NCI-H2171 (cell line): ENCODE measurements around the gene GORASP2.

Experiments used
- DNase-seq: peaks from one replicate; lab custom pipeline; 2025; lab: John Stamatoyannopoulos, UW

The GORASP2 gene

DNA sequence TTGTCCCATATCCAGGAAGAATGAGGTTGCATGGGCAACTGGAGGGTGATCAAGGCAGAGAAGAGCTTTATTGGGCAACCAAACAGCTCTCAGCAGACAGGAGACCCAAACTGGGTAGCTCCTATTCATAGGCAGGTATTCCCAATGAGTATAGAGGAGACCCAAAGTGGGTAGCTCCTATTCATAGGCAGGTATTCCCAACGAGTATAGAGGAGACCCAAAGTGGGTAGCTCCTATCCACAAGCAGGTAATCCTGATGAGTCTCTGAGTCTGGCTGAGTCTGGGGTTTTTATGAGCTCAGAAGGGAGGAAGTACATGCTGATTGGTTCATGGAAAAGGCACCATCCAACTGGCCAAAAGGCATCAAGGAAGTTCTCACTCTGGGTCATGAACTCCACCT lies 5.3 kb upstream of the GORASP2 start:
- no peak for DNase-seq

DNA sequence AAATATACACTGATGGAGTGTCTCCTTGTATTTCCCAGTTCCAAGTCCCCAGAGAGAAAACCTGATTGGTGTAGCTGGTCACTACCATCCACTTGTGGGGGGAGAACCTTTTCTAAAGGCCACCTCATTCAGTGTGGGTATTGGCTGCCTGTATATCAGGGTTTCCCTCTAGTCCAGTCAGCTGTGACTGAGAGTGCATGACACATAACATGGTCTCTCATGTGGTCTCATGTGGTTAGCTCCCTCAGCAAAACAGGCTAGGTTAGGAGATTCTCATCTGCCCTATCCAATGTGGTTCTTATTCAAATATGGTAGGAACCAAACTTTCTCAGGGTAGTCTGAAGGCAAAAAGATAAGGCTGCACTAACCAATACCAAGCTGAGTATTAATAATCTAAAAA lies 4.1 kb upstream of the GORASP2 start:
- DNase-seq: no peak

DNA sequence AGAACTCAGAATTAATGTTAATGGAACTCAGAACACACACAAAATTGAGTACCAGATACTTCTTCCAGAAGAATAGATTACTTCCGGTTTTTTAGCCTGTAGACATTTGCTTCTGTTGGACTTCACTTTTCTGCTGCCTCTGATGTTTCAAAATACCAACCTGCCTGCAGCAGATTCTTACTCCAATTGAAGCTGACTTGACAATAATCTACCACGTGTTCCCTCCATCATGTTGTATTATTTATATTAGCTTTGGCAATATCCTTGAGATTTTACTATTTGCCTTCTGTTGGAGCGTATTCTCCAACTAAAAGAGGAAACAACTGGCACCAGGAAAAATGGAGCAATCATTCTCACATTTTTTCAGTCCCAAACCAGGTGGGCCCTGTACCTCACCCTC lies 3.1 kb upstream of the GORASP2 start:
- DNase-seq: no peak

DNA sequence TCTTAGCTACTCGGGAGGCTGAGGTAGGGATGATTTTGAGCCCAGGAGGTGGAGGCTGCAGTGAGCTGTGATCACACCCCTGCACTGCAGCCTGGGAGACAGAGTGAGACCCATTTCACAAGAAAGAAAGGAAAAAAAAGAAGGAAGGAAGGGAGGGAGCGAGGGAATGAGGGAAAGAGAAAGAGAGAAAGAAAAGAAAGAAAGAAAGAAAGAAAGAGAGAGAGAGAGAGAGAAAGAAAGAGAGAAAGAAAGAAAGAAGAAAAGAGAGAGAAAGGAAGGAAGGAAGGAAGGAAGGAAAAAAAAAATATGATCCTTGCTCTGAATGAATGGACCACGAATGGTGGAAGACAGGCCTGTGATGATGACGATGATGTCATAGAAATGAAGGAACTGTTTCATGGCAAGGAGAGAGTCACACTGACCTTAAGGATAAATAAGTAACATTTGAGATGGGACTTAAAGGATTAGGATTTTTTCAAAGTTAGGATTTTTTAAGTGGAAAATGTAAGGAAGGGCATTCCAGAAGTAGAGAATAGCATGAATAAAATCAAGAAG lies 2.2 kb upstream of the GORASP2 start:
- no peak for DNase-seq

DNA sequence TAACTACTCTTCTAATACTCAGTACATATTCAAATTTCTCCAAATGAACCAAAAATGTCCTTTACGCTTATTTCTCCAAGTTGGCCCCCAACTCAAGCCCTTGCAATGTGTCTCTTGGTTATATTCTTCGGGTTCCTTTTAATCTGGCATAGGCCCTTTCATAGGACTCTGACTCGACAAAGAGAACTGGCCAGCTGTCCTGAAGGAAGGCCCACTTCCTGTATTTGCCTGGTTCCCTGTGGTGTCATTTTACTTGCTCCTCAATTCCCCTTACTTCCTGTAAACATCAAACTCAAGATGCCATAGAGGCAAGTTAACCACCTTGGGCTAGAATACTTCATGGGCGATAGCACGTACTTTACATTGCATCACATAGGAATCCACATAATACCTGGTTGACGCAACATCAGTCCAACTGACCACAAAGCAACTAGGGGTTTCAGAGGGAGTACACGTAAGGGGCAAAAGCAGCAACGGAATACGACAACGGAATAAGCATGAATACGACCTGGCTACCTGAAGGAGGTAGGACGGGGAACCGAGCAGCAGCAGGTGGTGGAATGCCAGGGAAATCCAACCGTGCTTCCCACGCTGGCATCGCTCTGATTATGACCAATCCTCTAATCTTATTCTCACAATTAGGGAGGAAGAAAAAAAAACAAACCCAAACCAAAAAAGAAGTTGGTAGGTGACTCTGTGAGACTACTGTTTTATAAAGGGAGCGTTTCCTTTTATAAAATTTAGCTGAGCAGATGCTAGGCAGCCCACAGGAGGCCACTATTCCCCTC lies 823 bp upstream of the GORASP2 start:
- no peak for DNase-seq

DNA sequence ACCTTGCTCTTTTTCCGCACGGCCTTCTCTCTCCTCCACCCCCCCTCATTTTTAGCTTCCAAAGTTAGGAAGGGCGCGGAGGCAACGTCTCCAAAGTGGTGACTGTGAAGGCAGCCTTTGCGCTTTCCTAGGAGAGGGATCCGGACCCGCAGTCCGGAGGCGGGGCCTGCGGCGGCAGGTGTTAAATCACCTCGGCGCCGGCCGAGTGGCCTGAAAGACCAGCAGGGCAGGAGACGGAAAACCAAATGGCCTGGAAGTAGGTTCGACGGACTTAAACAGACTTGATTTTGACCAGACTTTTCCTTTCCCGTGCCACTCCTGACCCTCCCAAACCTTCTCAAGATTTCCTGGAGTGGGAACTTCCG lies 615 bp downstream of the GORASP2 start:
- DNase-seq: peak; percentile 7

DNA sequence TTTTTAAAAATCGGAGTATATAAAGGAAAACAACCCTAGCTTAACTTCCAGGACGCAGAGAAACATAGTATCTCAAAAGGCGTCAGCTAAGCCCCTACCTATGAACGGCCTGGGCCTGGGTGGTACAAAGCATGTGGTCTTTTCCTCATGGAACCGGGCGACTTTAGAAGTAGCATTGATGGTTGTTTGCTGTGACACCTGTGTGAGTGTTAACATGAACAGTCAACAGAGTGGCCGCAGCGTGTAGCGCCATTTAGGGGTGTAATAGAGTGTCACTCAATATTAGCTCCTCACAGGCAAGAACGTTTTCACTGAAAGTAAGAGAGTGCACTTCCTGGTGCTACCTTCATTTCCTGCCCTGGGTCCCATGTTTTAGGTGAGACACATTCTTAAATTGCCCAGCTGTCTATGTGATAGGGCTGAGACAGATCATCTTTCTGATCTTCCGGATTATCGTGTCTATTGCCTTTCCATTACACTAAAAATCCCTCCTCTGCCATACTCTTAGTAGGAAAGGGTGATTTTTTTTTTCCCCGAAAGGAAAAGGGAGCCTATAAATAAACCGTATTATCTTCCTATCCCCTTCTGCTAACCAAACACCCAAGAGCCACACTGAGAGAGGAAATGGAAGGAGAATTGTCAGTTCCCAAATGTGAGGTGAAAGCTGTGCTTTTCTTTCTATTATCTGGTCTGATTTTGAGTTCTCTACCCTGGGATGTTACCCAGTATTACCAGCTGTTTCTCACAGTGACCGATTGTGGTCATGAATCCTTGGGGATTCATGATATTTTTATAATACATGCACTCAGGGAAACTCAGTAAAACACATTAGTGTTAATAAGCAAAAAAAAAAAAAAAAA lies 1.3 kb downstream of the GORASP2 start:
- peak; percentile 73 for DNase-seq

DNA sequence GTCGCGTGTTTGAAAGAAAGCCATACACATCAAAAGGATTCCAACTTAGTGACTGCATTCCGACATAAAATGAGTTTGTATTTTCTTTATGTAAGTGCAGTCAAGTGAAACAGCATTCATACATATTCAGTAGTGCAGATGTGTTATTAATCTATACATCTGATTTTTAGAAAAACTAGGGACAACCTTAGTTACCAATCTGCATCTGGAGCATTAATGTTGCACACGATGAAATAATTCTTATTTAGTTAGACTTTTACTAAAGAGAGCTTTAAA lies 1.9 kb downstream of the GORASP2 start:
- no peak for DNase-seq

DNA sequence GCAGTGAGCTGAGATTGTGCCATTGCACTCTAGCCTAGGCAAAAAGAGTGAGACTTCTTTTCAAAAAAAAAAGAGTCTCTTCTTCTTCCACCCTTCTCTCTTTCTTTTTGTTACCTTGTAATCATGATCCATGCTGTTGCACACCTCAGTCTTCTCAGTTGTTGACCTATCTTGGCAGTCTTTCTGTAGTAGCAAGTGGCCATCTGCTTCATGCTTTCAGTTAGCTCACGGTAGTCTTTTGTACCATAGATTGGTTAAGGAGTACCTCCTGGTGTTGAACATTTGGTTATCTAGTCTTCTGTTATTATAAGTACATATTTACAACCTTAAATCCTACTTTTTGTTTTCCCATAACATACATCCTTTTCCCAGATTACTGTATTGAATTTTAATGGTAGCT lies 3.1 kb downstream of the GORASP2 start:
- DNase-seq: no peak

DNA sequence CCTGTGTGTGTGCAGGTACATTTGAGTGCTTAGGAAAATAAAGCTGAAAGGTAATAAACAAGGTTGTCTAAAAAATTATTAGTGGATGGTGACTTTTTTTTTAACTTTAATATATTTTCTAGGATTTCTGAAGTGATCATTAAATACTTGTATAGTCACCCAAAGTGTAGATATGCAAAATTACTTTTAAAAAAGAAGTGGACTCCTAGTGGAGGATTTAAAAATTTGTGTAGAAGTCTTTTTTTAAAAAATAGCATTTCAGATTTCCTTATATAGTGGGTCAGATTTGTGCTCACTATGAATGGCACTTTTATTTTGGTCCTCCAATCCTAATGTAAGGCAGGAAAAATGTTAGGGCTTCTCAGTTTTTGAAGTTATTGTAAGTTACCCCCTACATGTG lies 3.9 kb downstream of the GORASP2 start:
- no peak for DNase-seq

DNA sequence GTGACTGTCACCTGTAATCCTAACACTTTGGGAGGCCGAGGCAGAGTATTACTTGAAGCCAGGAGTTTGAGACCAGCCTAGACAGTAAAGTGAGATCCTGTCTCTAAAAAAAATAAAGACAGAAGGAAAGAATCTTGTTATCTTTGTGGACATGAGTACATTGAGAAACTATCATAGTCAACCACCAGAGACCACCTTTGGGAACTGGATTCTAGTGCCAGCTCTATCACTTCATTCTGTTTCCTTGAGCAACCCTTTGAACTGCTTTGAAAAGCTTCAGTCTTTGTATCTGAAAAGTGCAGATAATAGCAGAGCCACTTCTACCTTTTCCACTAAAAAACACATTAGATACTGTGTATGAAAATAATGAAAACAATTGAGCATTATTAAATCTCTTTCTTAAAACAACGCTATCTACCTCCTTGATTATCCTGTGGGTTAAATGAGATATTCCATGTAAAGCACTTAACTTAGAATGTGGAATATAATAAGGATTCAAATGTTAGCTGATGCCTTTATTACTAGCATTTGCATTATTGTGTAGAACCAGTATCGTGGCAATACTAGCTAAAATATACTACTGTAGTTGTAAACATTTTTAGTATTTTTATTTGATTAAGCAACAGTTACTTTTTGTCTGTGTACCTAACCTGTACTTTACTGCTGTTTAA lies 8.8 kb downstream of the GORASP2 start:
- DNase-seq: no peak

DNA sequence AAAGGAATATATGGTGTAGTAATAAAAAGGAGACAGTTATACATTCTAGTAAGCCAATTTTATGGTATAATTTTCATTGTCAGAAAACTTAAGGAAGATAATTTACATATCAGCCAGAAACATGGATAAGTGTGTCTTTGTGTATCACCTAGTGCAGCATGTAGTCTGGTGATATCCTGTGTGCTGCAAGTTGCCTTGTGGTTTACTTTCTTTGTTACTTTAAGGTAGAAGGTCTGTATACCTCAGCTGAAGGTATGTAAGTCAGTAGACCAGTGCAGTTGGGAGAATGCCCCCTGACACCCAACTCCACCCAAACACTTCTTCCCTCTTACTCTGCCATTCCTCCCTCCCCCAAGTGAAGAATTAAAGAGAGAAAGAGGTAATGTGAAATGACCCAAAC lies 11.0 kb downstream of the GORASP2 start:
- DNase-seq: no peak

DNA sequence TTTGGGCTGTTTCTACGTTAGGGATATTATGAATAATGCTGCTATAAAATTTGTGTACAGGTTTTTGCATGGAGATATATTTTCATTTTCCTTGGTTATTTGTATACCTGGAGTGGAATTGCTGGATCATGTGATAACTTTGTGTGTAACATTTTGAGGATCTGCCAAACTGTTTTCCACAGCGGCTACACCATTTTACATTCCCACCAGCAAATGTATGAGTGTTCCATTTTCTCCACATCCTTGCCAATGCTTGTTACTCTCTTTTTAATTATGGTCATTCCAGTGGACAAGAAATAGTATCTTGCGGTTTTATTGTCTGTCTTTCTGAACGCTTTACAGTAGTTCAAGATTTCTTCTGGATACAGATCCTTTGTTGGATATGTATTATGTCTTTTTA lies 13.6 kb downstream of the GORASP2 start:
- no peak for DNase-seq

DNA sequence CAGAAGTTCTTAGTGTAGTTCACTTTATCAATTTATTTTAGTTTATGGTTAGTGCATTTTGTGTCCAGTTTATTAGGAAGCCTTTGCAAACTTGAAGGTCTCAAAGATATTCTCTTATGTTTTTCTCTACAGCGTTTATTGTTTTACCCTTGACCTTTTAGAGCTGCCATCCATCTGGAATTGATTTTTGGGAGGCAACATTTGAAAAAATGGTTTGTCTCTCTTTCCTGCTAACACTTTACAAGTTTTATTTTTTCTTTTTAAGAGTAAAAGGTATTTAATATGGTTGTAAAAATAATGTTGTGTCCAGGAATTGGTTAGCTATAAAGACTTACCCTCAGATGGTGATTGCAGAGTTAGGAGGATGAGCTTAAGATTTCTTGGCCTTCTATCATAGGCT lies 14.0 kb downstream of the GORASP2 start:
- DNase-seq: no peak

DNA sequence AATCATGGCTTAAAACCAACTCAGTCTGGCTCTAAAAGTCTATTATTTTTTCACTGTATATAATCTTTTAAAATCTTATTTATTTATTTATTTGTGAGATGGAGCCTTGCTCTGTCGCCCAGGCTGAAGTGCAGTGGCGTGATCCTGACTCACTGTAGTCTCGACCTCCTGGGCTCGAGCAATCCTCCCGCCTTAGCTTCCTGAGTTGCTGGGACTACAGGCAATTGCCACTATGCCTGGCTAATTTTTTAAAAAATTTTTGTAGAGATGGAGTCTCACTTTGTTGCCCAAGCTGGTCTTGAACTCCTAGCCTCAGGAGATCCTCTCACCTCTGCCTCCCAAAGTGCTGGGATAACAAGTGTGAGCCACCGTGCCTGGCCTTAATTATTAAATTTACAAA lies 14.5 kb downstream of the GORASP2 start:
- no peak for DNase-seq

DNA sequence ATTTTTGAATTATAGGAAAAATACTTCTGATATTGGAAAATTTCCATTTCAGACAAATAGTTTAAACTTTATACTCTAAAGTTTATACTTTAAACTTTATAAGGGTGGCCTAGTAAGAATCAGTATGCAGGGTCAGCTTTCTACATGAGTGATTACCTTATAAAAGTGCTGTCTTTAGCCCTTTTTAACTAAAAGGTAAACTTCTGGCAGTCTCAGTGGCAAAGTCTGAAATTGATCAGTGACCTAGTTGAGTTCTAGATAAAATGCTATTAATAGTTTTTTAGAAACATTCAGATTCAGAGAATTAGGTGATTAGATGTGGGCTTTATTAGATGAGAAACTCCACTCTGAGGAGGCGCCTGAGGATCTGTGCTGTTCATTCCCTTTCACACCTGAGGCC lies 15.5 kb downstream of the GORASP2 start:
- DNase-seq: no peak

DNA sequence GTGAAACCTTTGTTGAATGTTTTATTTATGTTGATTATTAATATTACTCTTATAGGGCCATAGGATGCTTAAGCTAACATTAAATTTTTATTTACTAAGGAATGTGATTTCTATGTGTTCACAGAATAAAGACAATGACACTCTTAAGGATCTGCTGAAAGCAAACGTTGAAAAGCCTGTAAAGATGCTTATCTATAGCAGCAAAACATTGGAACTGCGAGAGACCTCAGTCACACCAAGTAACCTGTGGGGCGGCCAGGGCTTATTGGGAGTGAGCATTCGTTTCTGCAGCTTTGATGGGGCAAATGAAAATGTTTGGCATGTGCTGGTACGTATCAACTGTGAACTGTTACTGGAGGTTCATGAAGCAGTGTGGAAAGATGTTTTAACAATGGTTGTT lies 20.4 kb downstream of the GORASP2 start:
- no peak for DNase-seq

DNA sequence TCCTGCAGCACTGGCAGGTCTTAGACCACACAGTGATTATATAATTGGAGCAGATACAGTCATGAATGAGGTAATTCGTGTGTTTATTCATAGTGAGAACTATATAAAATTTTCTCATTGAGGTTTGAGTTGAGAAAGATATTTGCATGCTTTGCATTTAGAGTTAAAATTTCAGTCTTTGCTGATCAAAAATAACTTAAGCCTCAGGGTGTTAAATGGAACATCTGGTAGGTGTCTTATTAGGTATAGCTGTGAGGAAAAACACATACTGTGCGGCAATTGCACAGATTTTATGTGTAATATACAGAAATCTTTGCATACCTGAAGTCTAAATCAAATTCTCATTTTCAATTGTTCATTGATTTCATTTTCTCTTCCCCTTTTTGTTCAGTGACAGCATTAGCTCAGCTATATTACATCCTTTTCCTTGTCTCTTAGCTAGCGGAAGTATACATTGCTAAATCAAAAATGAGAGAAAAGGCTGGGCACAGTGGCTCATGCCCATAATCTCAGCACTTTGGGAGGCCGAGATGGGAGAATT lies 21.2 kb downstream of the GORASP2 start:
- no peak for DNase-seq

DNA sequence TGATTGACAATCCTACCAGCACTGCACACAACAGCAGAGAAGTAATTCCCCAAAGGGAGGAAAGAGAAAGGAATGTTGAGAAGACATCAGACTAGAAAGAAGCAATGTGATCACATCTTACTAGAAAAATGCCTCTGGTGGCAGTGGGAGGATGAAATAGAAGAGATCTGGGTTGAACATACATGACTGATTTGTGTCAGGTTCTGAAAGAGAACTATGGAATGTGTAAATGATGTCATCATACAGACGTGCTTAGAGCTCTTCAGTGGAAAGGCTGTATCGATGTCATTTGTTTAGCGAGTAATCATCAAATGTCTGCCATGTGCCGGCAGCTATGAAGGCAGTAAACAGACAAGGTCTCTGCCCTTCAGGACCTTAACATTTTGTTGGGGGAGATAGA lies 24.9 kb downstream of the GORASP2 start:
- no peak for DNase-seq

DNA sequence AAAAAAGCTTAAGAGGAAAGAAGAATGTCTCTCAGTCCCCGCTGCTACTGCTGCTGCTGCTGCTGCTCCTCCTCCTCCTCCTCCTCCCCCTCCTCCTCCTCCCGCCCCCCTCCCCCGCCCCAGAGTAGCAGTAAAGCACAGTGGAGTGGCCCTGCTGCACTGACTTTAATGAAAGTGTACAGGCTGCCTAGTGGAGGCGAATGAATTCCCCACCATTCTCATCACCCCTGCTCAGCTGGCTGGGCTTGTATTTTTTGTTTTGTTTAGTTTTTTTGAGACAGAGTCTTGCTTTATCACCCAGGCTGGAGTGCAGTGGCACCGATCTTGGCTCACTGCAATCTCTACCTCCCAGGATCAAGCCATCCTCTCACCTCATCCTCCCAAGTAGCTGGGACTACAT lies 34.3 kb downstream of the GORASP2 start:
- DNase-seq: no peak

DNA sequence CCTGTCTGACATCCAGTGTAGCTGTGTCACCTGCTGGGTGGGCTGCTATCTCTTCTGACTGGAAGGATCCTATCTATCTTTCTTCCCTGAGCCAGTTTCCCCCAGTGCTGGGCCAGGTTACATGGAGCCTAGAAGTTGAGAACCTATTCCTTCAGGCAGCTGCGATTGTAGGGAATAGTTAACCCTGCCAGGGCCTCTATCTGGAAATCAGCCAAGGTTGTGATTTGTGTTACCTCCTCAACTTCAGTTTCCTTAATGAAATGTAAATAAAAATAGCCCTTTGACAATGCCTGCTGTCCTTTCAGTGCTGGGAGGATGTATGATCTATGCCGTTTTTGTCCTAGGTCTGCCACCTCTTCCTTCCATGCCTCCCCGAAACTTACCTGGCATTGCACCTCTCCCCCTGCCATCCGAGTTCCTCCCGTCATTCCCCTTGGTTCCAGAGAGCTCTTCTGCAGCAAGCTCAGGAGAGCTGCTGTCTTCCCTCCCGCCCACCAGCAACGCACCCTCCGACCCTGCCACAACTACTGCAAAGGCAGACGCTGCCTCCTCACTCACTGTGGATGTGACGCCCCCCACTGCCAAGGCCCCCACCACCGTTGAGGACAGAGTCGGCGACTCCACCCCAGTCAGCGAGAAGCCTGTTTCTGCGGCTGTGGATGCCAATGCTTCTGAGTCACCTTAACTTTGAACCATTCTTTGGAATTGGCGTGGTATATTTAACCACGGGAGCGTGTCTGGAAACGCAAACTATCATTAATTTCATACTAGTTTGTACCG lies 36.6 kb downstream of the GORASP2 start:
- no peak for DNase-seq
